AG04449 (cell line): Measurements from ENCODE around the gene SEL1L2.

Experiments
- CTCF ChIA-PET: fragments of 350-600 bp; formaldehyde crosslinking; extraction: SDS; loops from one replicate; lab custom pipeline; 2021; ENCODE audit warnings: antibody characterized with exemption; lab: Yijun Ruan, JAX
- POLR2A ChIA-PET: fragments of 400-600, 350-600 bp; formaldehyde crosslinking; extraction: SDS; loops from one replicate; lab custom pipeline; 2020; ENCODE audit warnings: antibody characterized with exemption, inconsistent platforms; lab: Yijun Ruan, JAX
- DNase-seq: peaks from one replicate; pipeline ENCODE4 v3.0.0-alpha.2; 2010; ENCODE audit warnings: low read depth, low spot score
- H3K4me3 ChIP-seq: 2 replicates; pipeline ENCODE4 v1.5.1; 2011; ENCODE audit warnings: low read depth, mild to moderate bottlenecking, control low read depth, low read length
- CTCF ChIP-seq: IDR thresholded peaks from one replicate; pipeline ENCODE4 v1.5.1; 2011; ENCODE audit warnings: mild to moderate bottlenecking, moderate library complexity, low read length, control low read depth, inconsistent platforms; ENCODE audit not compliant: insufficient read depth; ENCODE audit errors: missing control alignments

The SEL1L2 gene

GRCh38 chr20:13936781-13937576 lies 53.4 kb downstream of the SEL1L2 start:
- ChIA-PET POLR2A (no interaction called here), CTCF (no interaction called here)
- TF ChIP-seq CTCF: no peak
- no peak for DNase-seq
- H3K4me3 ChIP-seq: no peak overlapping the region

GRCh38 chr20:13934992-13935894 lies 55.2 kb downstream of the SEL1L2 start:
- POLR2A ChIA-PET: no interaction called here
- DNase-seq: no peak
- no peak for TF ChIP-seq CTCF
- CTCF ChIA-PET: no interaction called here
- no peak overlapping the region for H3K4me3 ChIP-seq

GRCh38 chr20:13930281-13930680 lies 60.1 kb downstream of the SEL1L2 start:
- no peak for DNase-seq
- POLR2A ChIA-PET: no interaction called here
- CTCF ChIA-PET: no interaction called here
- no peak overlapping the region for H3K4me3 ChIP-seq
- TF ChIP-seq CTCF: no peak

DNA sequence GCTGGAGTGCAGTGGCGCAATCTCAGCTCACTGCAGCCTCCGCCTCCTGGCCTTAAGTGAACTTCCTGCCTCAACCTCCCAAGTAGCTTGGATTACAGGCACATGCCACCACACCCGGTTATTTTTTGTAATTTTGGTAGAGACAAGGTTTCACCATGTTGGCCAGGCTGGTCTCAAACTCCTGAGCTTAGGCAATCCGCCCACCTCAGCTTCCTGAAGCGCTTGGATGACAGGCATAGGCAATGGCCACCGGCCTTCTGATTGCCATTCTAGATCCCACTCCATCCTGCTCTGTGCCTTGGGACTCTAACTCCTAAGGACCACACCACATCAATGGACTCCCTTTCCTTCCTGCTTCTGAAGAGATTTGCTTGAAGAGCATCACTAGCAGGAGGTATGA lies 60.6 kb downstream of the SEL1L2 start:
- no peak for DNase-seq
- POLR2A ChIA-PET: no interaction called here
- no peak for TF ChIP-seq CTCF
- no peak overlapping the region for H3K4me3 ChIP-seq
- CTCF ChIA-PET: no interaction called here

GRCh38 chr20:13928901-13929300 lies 61.5 kb downstream of the SEL1L2 start:
- POLR2A ChIA-PET: no interaction called here
- no peak for DNase-seq
- no peak overlapping the region for H3K4me3 ChIP-seq
- CTCF ChIA-PET: no interaction called here
- no peak for TF ChIP-seq CTCF

GRCh38 chr20:13927171-13927570 lies 63.2 kb downstream of the SEL1L2 start:
- DNase-seq: no peak
- TF ChIP-seq CTCF: no peak
- no peak overlapping the region for H3K4me3 ChIP-seq
- CTCF ChIA-PET: no interaction called here
- POLR2A ChIA-PET: no interaction called here
